LNCAP (cell line): Measurements from ENCODE around the gene LPP.

Source experiments
- CTCF ChIP-seq: fragments of 450-650 bp; IDR thresholded peaks from 2 replicates; pipeline ENCODE4 v1.5.1; 2017; ENCODE audit warnings: mild to moderate bottlenecking

LPP gene

GRCh38 chr3:188164248-188164687, 10.3 kb downstream of the LPP start:
- no peak for TF ChIP-seq CTCF

GRCh38 chr3:188165596-188165995, 11.6 kb downstream of the LPP start:
- TF ChIP-seq CTCF = no peak

GRCh38 chr3:188166441-188166840, 12.5 kb downstream of the LPP start:
- TF ChIP-seq CTCF = no peak

- no peak for TF ChIP-seq CTCF
These were observed 14.2 kb downstream of the LPP start for GRCh38 chr3:188168186-188168585.

GRCh38 chr3:188168648-188169047, 14.7 kb downstream of the LPP start:
- TF ChIP-seq CTCF = no peak

GRCh38 chr3:188169830-188170455, 16.0 kb downstream of the LPP start:
- no peak for TF ChIP-seq CTCF

- TF ChIP-seq CTCF = no peak
These were observed 16.8 kb downstream of the LPP start for GRCh38 chr3:188170461-188171459.
